Measurements from ENCODE around the gene USP31.

DNA sequence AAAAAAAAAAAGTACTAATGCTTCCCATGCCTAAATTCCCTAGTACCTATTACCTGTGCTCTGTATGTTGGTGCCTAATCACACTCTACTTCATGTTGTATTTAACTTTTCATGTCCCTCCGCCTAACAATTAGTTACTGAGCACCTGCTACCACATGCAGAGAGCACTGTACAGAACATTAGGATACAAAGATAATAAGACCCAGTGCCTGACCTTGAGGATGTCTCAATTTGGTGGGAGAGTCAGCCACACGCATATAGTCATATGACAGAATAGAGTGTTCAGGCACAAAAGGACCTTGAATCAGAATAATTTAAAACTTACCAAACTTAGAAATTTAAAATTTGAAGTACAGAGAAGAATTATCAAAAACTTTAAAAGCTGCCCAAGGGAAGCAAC is 42.1 kb downstream of the USP31 start:
- TF ChIP-seq, protein P1, sequence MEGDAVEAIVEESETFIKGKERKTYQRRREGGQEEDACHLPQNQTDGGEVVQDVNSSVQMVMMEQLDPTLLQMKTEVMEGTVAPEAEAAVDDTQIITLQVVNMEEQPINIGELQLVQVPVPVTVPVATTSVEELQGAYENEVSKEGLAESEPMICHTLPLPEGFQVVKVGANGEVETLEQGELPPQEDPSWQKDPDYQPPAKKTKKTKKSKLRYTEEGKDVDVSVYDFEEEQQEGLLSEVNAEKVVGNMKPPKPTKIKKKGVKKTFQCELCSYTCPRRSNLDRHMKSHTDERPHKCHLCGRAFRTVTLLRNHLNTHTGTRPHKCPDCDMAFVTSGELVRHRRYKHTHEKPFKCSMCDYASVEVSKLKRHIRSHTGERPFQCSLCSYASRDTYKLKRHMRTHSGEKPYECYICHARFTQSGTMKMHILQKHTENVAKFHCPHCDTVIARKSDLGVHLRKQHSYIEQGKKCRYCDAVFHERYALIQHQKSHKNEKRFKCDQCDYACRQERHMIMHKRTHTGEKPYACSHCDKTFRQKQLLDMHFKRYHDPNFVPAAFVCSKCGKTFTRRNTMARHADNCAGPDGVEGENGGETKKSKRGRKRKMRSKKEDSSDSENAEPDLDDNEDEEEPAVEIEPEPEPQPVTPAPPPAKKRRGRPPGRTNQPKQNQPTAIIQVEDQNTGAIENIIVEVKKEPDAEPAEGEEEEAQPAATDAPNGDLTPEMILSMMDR (IDR thresholded peaks at IDR 0.05) = no peak
- no peak for TF ChIP-seq POLR2A (IDR thresholded peaks at IDR 0.05)
